Liver (tissue), 9 donors: Measurements from ENCODE around the gene CACYBP. TPM values are rescaled to one million over a fixed set of nuclear protein-coding genes. Genes with fewer than 3 reads are reported as not detected.

Experiments
- DNase-seq: peaks from one replicate; pipeline ENCODE4 v3.0.0-alpha.2; 2017; ENCODE audit warnings: low spot score
- H3K27ac ChIP-seq, 2 donors: one replicate each; pipeline ENCODE4 v1.7.0; 2013; ENCODE audit warnings: inconsistent platforms in 2 of 2, low read length in 2 of 2, control low read depth in 1 of 2, low read depth in 1 of 2, mild to moderate bottlenecking in 1 of 2
- H3K27me3 ChIP-seq, 4 donors: one replicate each; pipeline versions ENCODE4 v1.6.1 to v1.7.0; 2013; ENCODE audit warnings: low read length in 3 of 4, inconsistent platforms in 1 of 4, mild to moderate bottlenecking in 1 of 4, moderate library complexity in 1 of 4; ENCODE audit not compliant: control insufficient read depth in 4 of 4, insufficient read depth in 4 of 4
- H3K36me3 ChIP-seq, 4 donors: one replicate each; pipeline versions ENCODE4 v1.6.1 to v1.7.0; 2013; ENCODE audit warnings: low read length in 3 of 4, mild to moderate bottlenecking in 3 of 4, low read depth in 1 of 4, moderate library complexity in 1 of 4; ENCODE audit not compliant: control insufficient read depth in 4 of 4, insufficient read depth in 3 of 4
- H3K4me1 ChIP-seq, 4 donors: one replicate each; pipeline versions ENCODE4 v1.6.1 to v1.7.0; 2013; ENCODE audit warnings: low read length in 3 of 4, mild to moderate bottlenecking in 3 of 4, moderate library complexity in 1 of 4; ENCODE audit not compliant: control insufficient read depth in 4 of 4, insufficient read depth in 4 of 4
- H3K4me3 ChIP-seq, 3 donors: one replicate each; pipeline versions ENCODE4 v1.6.1 to v1.7.0; 2013; ENCODE audit warnings: low read length in 3 of 3, control low read depth in 1 of 3, low read depth in 1 of 3, mild to moderate bottlenecking in 1 of 3
- H3K9ac ChIP-seq, 2 donors: one replicate each; pipeline ENCODE4 v1.7.0; 2013; ENCODE audit warnings: low read length in 2 of 2, mild to moderate bottlenecking in 2 of 2, moderate library complexity in 2 of 2, control low read depth in 1 of 2, low read depth in 1 of 2
- H3K9me3 ChIP-seq, 4 donors: one replicate each; pipeline versions ENCODE4 v1.6.1 to v1.7.0; 2013; ENCODE audit warnings: low read length in 3 of 4; ENCODE audit not compliant: control insufficient read depth in 4 of 4
- CTCF ChIP-seq: fragments of 150-350 bp; IDR thresholded peaks from 2 replicates; pipeline ENCODE4 v1.5.1; 2017; ENCODE audit warnings: improper control_type of control experiment, low read depth, low read length; ENCODE audit not compliant: missing input control
- EGR1 ChIP-seq, 2 donors: IDR thresholded peaks; 2 replicates each; pipeline ENCODE4 v1.6.1; 2016 to 2018; ENCODE audit warnings: antibody characterized with exemption in 2 of 2, low read depth in 2 of 2
- FOXA1 ChIP-seq: IDR thresholded peaks from 2 replicates; pipeline ENCODE4 v1.6.1; 2016; ENCODE audit warnings: antibody characterized with exemption
- FOXA2 ChIP-seq: IDR thresholded peaks from 2 replicates; pipeline ENCODE4 v1.6.1; 2016; ENCODE audit warnings: antibody characterized with exemption
- GABPA ChIP-seq, 2 donors: IDR thresholded peaks in 1 of 2; conservative IDR thresholded peaks in 1 of 2; 2 replicates each; pipeline ENCODE4 v1.6.1; 2016; ENCODE audit warnings: antibody characterized with exemption in 2 of 2, mild to moderate bottlenecking in 1 of 2, moderate library complexity in 1 of 2
- HNF4A ChIP-seq, 2 donors: conservative IDR thresholded peaks; 2 replicates each; pipeline ENCODE4 v1.6.1; 2016; ENCODE audit warnings: antibody characterized with exemption in 2 of 2, mild to moderate bottlenecking in 2 of 2
- HNF4G ChIP-seq: IDR thresholded peaks from 2 replicates; pipeline ENCODE4 v1.6.1; 2016; ENCODE audit warnings: antibody characterized with exemption
- JUND ChIP-seq, 2 donors: IDR thresholded peaks; 2 replicates each; pipeline ENCODE4 v1.6.1; 2016; ENCODE audit warnings: antibody characterized with exemption in 2 of 2
- MAX ChIP-seq: IDR thresholded peaks from 2 replicates; pipeline ENCODE4 v1.6.1; 2016; ENCODE audit warnings: antibody characterized with exemption
- NR2F2 ChIP-seq: IDR thresholded peaks from 2 replicates; pipeline ENCODE4 v1.6.1; 2016; ENCODE audit warnings: antibody characterized with exemption
- RAD21 ChIP-seq, 2 donors: IDR thresholded peaks; 2 replicates each; pipeline ENCODE4 v1.6.1; 2016; ENCODE audit warnings: antibody characterized with exemption in 2 of 2, mild to moderate bottlenecking in 2 of 2
- REST ChIP-seq: IDR thresholded peaks from 2 replicates; pipeline ENCODE4 v1.6.1; 2016; ENCODE audit warnings: antibody characterized with exemption, mild to moderate bottlenecking
- RXRA ChIP-seq, 2 donors: IDR thresholded peaks; 2 replicates each; pipeline ENCODE4 v1.6.1; 2017 to 2018; ENCODE audit warnings: antibody characterized with exemption in 2 of 2, mild to moderate bottlenecking in 1 of 2
- SP1 ChIP-seq: IDR thresholded peaks from 2 replicates; pipeline ENCODE4 v1.6.1; 2018; ENCODE audit warnings: antibody characterized with exemption, mild to moderate bottlenecking
- TAF1 ChIP-seq: conservative IDR thresholded peaks from 2 replicates; pipeline ENCODE4 v1.6.1; 2016; ENCODE audit warnings: antibody characterized with exemption, mild to moderate bottlenecking
- YY1 ChIP-seq: IDR thresholded peaks from 2 replicates; pipeline ENCODE4 v1.6.1; 2016; ENCODE audit warnings: antibody characterized with exemption, mild to moderate bottlenecking
- ZBTB33 ChIP-seq: IDR thresholded peaks from 2 replicates; pipeline ENCODE4 v1.6.1; 2016; ENCODE audit warnings: antibody characterized with exemption
- WGBS: extraction: QIAGEN DNeasy Blood & Tissue Kit; methylation state at CpG from one replicate; pipeline ENCODE4 v1.1.7; 2013; 5-methylcytosine and 5-hydroxymethylcytosine counted together
- polyA plus RNA-seq, 2 donors: library from polyadenylated mRNA; stranded (reverse) in 1 of 2; unstranded in 1 of 2; fragments of 200-250 nt in 1 of 2; fragments of >200 nt in 1 of 2; fragmentation: Nextera tagmentation in 1 of 2; extraction: Ambion mirVana in 1 of 2; gene quantifications; one replicate each; pipeline versions ENCODE4 v1.2.1 to v1.2.3, GENCODE V29; 2013 to 2015
- total RNA-seq, 2 donors: library from RNA; depleted of rRNA; stranded (reverse); fragments of >200 nt; gene quantifications; one replicate each; pipeline ENCODE4 v1.2.3, GENCODE V29; 2014
- donor health status: healthy.
- donor health status: healthy.
- donor health status: healthy.
- donor health status: healthy.
- donor health status: healthy.

The CACYBP gene
- total and polyA plus RNA-seq, 4 donors, result 26.4 to 81.2 (median 36.6) TPM

GRCh38 chr1:175045519-175045918, 45.8 kb downstream of the CACYBP start:
- Histone ChIP-seq H3K27ac (no peak overlapping the region), H3K9ac (no peak overlapping the region), H3K9me3 (peaks cover 0 to 1% (median 0%) of the 10 kb centered on the region in 4 donors), H3K27me3 (peaks cover 0 to 5% (median 0%) of the 10 kb centered on the region in 4 donors), H3K4me1 (no peaks in the 10 kb centered on the region), H3K36me3 (no peaks in the 10 kb centered on the region), H3K4me3 (no peak overlapping the region)
- no peak for DNase-seq
- WGBS, result 97% methylated on average over 32 of the region's 32 CpGs
- no peak for TF ChIP-seq YY1

GRCh38 chr1:175050992-175051391, 51.2 kb downstream of the CACYBP start:
- TF ChIP-seq FOXA2, result no peak
- TF ChIP-seq TAF1, result no peak
- no peak for TF ChIP-seq ZBTB33
- no peak for TF ChIP-seq GABPA (IDR thresholded peaks at IDR 0.05 in 1 of 2, conservative IDR thresholded peaks at IDR 0.05 in 1 of 2)
- no peak for TF ChIP-seq MAX
- TF ChIP-seq CTCF, result no peak
- TF ChIP-seq EGR1 (IDR thresholded peaks at IDR 0.05; ENCODE audit: low read depth in 2 of 2), result no peak
- peaks cover 0 to 5% (median 0%) of the 10 kb centered on the region in 4 donors for H3K27me3 ChIP-seq
- no peak for DNase-seq
- no peak overlapping the region for H3K27ac ChIP-seq
- no peaks in the 10 kb centered on the region for H3K36me3 ChIP-seq
- no peak overlapping the region for H3K9ac ChIP-seq
- H3K4me1 ChIP-seq, result no peaks in the 10 kb centered on the region
- WGBS, result 80% methylated on average over 2 of the region's 2 CpGs
- no peak overlapping the region for H3K4me3 ChIP-seq
- no peaks in the 10 kb centered on the region for H3K9me3 ChIP-seq

- Histone ChIP-seq H3K9ac (no peak overlapping the region), H3K4me3 (no peak overlapping the region), H3K27me3 (peaks cover 0 to 1% (median 0%) of the 10 kb centered on the region in 4 donors), H3K9me3 (no peaks in the 10 kb centered on the region), H3K36me3 (no peaks in the 10 kb centered on the region), H3K4me1 (no peaks in the 10 kb centered on the region), H3K27ac (no peak overlapping the region)
- no peak for TF ChIP-seq YY1
- TF ChIP-seq EGR1 (IDR thresholded peaks at IDR 0.05; ENCODE audit: low read depth in 2 of 2), result no peak
- TF ChIP-seq RXRA (IDR thresholded peaks at IDR 0.05), result no peak
- no peak for TF ChIP-seq FOXA1
- TF ChIP-seq HNF4A (conservative IDR thresholded peaks at IDR 0.05), result no peak
- TF ChIP-seq TAF1, result no peak
- TF ChIP-seq GABPA (IDR thresholded peaks at IDR 0.05 in 1 of 2, conservative IDR thresholded peaks at IDR 0.05 in 1 of 2), result no peak
- TF ChIP-seq NR2F2, result no peak
- TF ChIP-seq HNF4G, result no peak
- no peak for TF ChIP-seq SP1
- TF ChIP-seq MAX, result no peak
- TF ChIP-seq RAD21 (IDR thresholded peaks at IDR 0.05), result no peak
- no peak for TF ChIP-seq REST
- TF ChIP-seq JUND (IDR thresholded peaks at IDR 0.05), result no peak
- no peak for TF ChIP-seq FOXA2
- no peak for TF ChIP-seq CTCF
- WGBS, result 77% methylated on average over 3 of the region's 3 CpGs
- DNase-seq, result no peak
Measured at GRCh38 chr1:175054736-175055135, 55.0 kb downstream of the CACYBP start.
